CD4-positive, alpha-beta memory T cell (primary cell): ENCODE data around the gene SMIM23. TPM values are rescaled to one million over a fixed set of nuclear protein-coding genes. Genes with fewer than 3 reads are reported as not detected.

ENCODE experiments used
- CTCF ChIA-PET: fragments of 350-600 bp; sonication (Branson Sonifier 250); formaldehyde crosslinking; loops from one replicate; lab custom pipeline; 2021; ENCODE audit warnings: inconsistent platforms; ENCODE audit not compliant: partially characterized antibody; lab: Charles Lee
- POLR2A ChIA-PET: fragments of 350-600 bp; sonication (Branson Sonifier 250); formaldehyde crosslinking; loops from one replicate; lab custom pipeline; 2021; ENCODE audit not compliant: partially characterized antibody; lab: Charles Lee
- DNase-seq, 5 donors: peaks; one replicate each; pipeline versions ENCODE4 v3.0.0 to v3.0.0-alpha.2; 2020 to 2022; ENCODE audit warnings: mixed read lengths in 1 of 5
- H3K27ac ChIP-seq: one replicate; pipeline ENCODE4 v1.7.0; 2013; ENCODE audit warnings: low read depth, low read length
- H3K27me3 ChIP-seq: 2 replicates; pipeline ENCODE4 v1.7.0; 2013; ENCODE audit warnings: mild to moderate bottlenecking, low read length, moderate library complexity; ENCODE audit not compliant: insufficient read depth
- H3K36me3 ChIP-seq: 2 replicates; pipeline ENCODE4 v1.7.0; 2013; ENCODE audit warnings: mild to moderate bottlenecking, low read length, moderate library complexity; ENCODE audit not compliant: insufficient read depth
- H3K4me1 ChIP-seq: 2 replicates; pipeline ENCODE4 v1.7.0; 2013; ENCODE audit warnings: mild to moderate bottlenecking, low read length, moderate library complexity; ENCODE audit not compliant: insufficient read depth
- H3K4me3 ChIP-seq, 2 donors: one replicate each; pipeline ENCODE4 v1.7.0; 2013; ENCODE audit warnings: low read length in 2 of 2, mild to moderate bottlenecking in 1 of 2
- H3K9me3 ChIP-seq, 2 donors: one replicate each; pipeline ENCODE4 v1.7.0; 2013; ENCODE audit warnings: low read length in 2 of 2, control low read depth in 1 of 2; ENCODE audit not compliant: control insufficient read depth in 1 of 2
- H3K27ac Mint-ChIP-seq, 7 donors: one replicate each; pipeline ENCODE4 v1.8.0; 2020 to 2021; ENCODE audit warnings: mixed read lengths in 7 of 7, mild to moderate bottlenecking in 6 of 7, inconsistent platforms in 3 of 7, moderate library complexity in 3 of 7
- H3K27me3 Mint-ChIP-seq, 2 donors: one replicate each; pipeline ENCODE4 v1.8.0; 2020 to 2021; ENCODE audit warnings: mixed read lengths in 2 of 2
- H3K36me3 Mint-ChIP-seq, 2 donors: one replicate each; pipeline ENCODE4 v1.8.0; 2020 to 2021; ENCODE audit warnings: mixed read lengths in 2 of 2, inconsistent platforms in 1 of 2, mild to moderate bottlenecking in 1 of 2
- H3K4me1 Mint-ChIP-seq, 4 donors: one replicate each; pipeline ENCODE4 v1.8.0; 2020 to 2021; ENCODE audit warnings: mixed read lengths in 4 of 4, mild to moderate bottlenecking in 1 of 4
- H3K4me3 Mint-ChIP-seq, 8 donors: one replicate each; pipeline ENCODE4 v1.8.0; 2020 to 2021; ENCODE audit warnings: mixed read lengths in 8 of 8, mild to moderate bottlenecking in 7 of 8, moderate library complexity in 6 of 8, inconsistent platforms in 3 of 8
- H3K9me3 Mint-ChIP-seq, 8 donors: one replicate each; pipeline ENCODE4 v1.8.0; 2020 to 2021; ENCODE audit warnings: mixed read lengths in 8 of 8, mild to moderate bottlenecking in 5 of 8, inconsistent platforms in 3 of 8, moderate library complexity in 1 of 8
- intact Hi-C: fragments of 100-400 bp; cut with micrococcal nuclease; formaldehyde crosslinking; loops from one replicate; pipeline ENCODE4 v1.15.1; 2023
- polyA plus RNA-seq, 2 donors: library from polyadenylated mRNA; unstranded; fragments of 300-500 nt; fragmentation: Illumina TruSeq; gene quantifications; one replicate each; pipeline ENCODE4 v1.2.3, GENCODE V29; 2021
- total RNA-seq, 2 experiments: library from RNA; stranded (reverse); gene quantifications; one replicate each; pipeline ENCODE4 v1.2.3, GENCODE V29; 2021

The SMIM23 gene
- total and polyA plus RNA-seq, 4 experiments from 2014 or later = not detected

- CTCF ChIA-PET = no interaction called here
- POLR2A ChIA-PET = no interaction called here
- Histone ChIP-seq H3K36me3 (no peaks in the 10 kb centered on the region), H3K9me3 (no peaks in the 10 kb centered on the region), H3K27ac (no peak overlapping the region), H3K4me3 (no peak overlapping the region), H3K27me3 (no peaks in the 10 kb centered on the region), H3K4me1 (no peaks in the 10 kb centered on the region)
- intact Hi-C loops = no loop called here
- Mint-ChIP-seq H3K27me3 (peaks cover 2 to 7% of the 10 kb centered on the region in 2 donors), H3K4me3 (no peak overlapping the region), H3K27ac (no peak overlapping the region), H3K9me3 (peaks cover 0 to 4% (median 0%) of the 10 kb centered on the region in 8 donors), H3K36me3 (no peaks in the 10 kb centered on the region), H3K4me1 (peaks cover 0 to 2% (median under 1%) of the 10 kb centered on the region in 4 donors)
- no peak for DNase-seq
Measured at GRCh38 chr5:171745602-171746001, 40.0 kb upstream of the SMIM23 start.

- H3K36me3 Mint-ChIP-seq = no peaks in the 10 kb centered on the region
- Histone ChIP-seq H3K9me3 (no peaks in the 10 kb centered on the region), H3K36me3 (no peaks in the 10 kb centered on the region), H3K27ac (no peak overlapping the region), H3K4me3 (no peak overlapping the region), H3K4me1 (no peaks in the 10 kb centered on the region), H3K27me3 (no peaks in the 10 kb centered on the region)
- no peak overlapping the region for H3K27ac Mint-ChIP-seq
- intact Hi-C loops = no loop called here
- DNase-seq = no peak
- H3K27me3 Mint-ChIP-seq = peaks cover 2 to 9% of the 10 kb centered on the region in 2 donors
- ChIA-PET CTCF (interaction anchor here (1.0 kb wide), 1 partner anchor 11 kb away, joined by 3 read pairs; no protein-coding TSS in a partner anchor), POLR2A (no interaction called here)
- H3K9me3 Mint-ChIP-seq = peaks cover 0 to 4% (median 0%) of the 10 kb centered on the region in 8 donors
- no peak overlapping the region for H3K4me3 Mint-ChIP-seq
- H3K4me1 Mint-ChIP-seq = no peaks in the 10 kb centered on the region
Measured at GRCh38 chr5:171747061-171747859, 38.4 kb upstream of the SMIM23 start.

DNA sequence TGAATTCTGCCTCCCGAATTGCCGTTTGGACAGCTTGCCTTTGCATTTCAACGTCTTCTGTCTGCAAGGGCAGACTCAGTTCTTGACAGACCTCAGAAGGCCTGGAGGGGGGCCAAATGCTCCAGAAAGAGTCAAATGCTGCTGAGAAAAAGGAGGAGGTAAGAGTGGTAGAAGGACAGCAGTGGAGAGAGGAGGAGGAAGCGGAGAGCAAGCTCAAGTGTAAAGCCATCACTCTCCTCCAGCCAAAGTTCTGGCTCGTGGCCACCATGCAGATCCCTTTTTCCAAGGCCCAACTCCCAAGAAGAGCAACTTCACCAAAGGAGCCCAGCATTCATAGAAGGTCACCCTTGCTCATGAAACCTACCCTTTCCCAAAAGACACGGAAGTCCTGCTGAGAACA lies 36.9 kb upstream of the SMIM23 start:
- DNase-seq = no peak
- H3K27me3 ChIP-seq = no peaks in the 10 kb centered on the region
- Mint-ChIP-seq H3K9me3 (peaks cover 0 to 3% (median 0%) of the 10 kb centered on the region in 8 donors), H3K4me3 (no peak overlapping the region), H3K27me3 (peaks cover 0 to 5% of the 10 kb centered on the region in 2 donors), H3K36me3 (no peaks in the 10 kb centered on the region), H3K27ac (no peak overlapping the region), H3K4me1 (no peaks in the 10 kb centered on the region)
- no peak overlapping the region for H3K27ac ChIP-seq
- no peak overlapping the region for H3K4me3 ChIP-seq
- H3K9me3 ChIP-seq = no peaks in the 10 kb centered on the region
- H3K4me1 ChIP-seq = no peaks in the 10 kb centered on the region
- POLR2A ChIA-PET = no interaction called here
- intact Hi-C loops = no loop called here
- no peaks in the 10 kb centered on the region for H3K36me3 ChIP-seq
- CTCF ChIA-PET = no interaction called here

DNA sequence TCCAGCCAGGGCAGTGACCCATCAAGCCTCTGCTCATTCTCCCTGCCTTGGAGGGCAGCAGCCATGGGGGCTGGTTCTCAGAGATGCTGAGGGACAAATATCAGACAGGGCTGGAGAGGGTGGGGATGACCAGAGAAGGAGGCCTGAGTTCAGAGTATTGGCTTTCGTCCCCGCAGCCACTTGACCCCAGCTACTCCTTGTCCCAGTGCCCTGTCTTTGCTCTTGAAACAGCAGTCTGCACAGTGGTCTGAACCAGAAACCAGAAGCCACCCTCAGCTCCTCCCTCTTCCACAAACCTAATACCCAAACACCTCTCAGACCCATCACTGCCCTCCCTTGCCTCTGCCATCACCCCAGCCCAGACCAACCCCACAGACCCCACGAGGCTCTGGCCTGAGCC lies 36.3 kb upstream of the SMIM23 start:
- H3K4me1 ChIP-seq = no peaks in the 10 kb centered on the region
- no peak overlapping the region for H3K4me3 Mint-ChIP-seq
- intact Hi-C loops = no loop called here

GRCh38 chr5:171750311-171750788 lies 35.3 kb upstream of the SMIM23 start:
- Histone ChIP-seq H3K9me3 (no peaks in the 10 kb centered on the region), H3K4me1 (no peaks in the 10 kb centered on the region), H3K4me3 (no peak overlapping the region), H3K36me3 (no peaks in the 10 kb centered on the region), H3K27me3 (no peaks in the 10 kb centered on the region), H3K27ac (no peak overlapping the region)
- ChIA-PET CTCF (no interaction called here), POLR2A (no interaction called here)
- Mint-ChIP-seq H3K27me3 (peaks cover 0 to 3% of the 10 kb centered on the region in 2 donors), H3K36me3 (no peaks in the 10 kb centered on the region), H3K27ac (no peak overlapping the region), H3K9me3 (no peaks in the 10 kb centered on the region), H3K4me3 (no peak overlapping the region), H3K4me1 (no peaks in the 10 kb centered on the region)
- DNase-seq = no peak
- intact Hi-C loops = no loop called here

More for the DNA sequence above, 36.3 kb upstream of the SMIM23 start:
- Histone ChIP-seq H3K27ac (no peak overlapping the region), H3K4me3 (no peak overlapping the region), H3K27me3 (no peaks in the 10 kb centered on the region), H3K9me3 (no peaks in the 10 kb centered on the region), H3K36me3 (no peaks in the 10 kb centered on the region)
- H3K4me1 Mint-ChIP-seq = no peaks in the 10 kb centered on the region
- DNase-seq = no peak
- POLR2A ChIA-PET = no interaction called here
- no peaks in the 10 kb centered on the region for H3K36me3 Mint-ChIP-seq
- CTCF ChIA-PET = no interaction called here
- peak overlapping the region in 1 of 7 donors; percentile 26 for H3K27ac Mint-ChIP-seq
- H3K27me3 Mint-ChIP-seq = peaks cover 0 to 2% of the 10 kb centered on the region in 2 donors
- H3K9me3 Mint-ChIP-seq = no peaks in the 10 kb centered on the region

DNA sequence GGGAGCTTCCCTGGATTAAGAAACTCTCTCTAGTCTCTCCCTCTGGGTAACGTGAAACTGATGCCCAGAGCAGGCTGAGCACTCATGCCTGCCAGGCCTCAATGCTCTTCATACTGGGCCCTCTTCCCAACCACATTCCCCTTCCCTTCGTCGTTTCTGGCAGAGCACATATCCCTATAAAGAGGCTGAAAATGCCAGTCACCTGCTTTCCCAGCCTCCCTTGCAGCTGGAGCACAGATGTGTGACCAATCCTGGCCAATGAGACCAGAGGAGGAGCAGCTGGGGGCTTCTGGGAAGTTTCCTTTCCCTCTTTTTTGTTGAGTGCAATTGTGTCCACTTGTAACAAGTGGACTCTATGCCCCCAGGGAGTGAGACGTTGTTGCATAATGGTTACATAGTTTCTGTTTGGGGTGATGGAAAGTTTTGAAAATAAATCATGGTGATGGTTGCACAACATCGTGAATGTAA lies 30.2 kb upstream of the SMIM23 start:
- CTCF ChIA-PET = no interaction called here
- no peaks in the 10 kb centered on the region for H3K4me1 Mint-ChIP-seq
- H3K4me3 Mint-ChIP-seq = no peak overlapping the region
- H3K27ac Mint-ChIP-seq = no peak overlapping the region
- peaks cover 0 to 10% (median 3%) of the 10 kb centered on the region in 8 donors for H3K9me3 Mint-ChIP-seq
- H3K4me1 ChIP-seq = no peaks in the 10 kb centered on the region
- H3K27me3 ChIP-seq = no peaks in the 10 kb centered on the region
- peaks cover 0 to 7% of the 10 kb centered on the region in 2 donors for H3K27me3 Mint-ChIP-seq
- intact Hi-C loops = no loop called here
- no peak overlapping the region for H3K4me3 ChIP-seq
- POLR2A ChIA-PET = no interaction called here
- no peaks in the 10 kb centered on the region for H3K9me3 ChIP-seq
- no peaks in the 10 kb centered on the region for H3K36me3 ChIP-seq
- no peak overlapping the region for H3K27ac ChIP-seq
- DNase-seq = no peak
- no peaks in the 10 kb centered on the region for H3K36me3 Mint-ChIP-seq

DNA sequence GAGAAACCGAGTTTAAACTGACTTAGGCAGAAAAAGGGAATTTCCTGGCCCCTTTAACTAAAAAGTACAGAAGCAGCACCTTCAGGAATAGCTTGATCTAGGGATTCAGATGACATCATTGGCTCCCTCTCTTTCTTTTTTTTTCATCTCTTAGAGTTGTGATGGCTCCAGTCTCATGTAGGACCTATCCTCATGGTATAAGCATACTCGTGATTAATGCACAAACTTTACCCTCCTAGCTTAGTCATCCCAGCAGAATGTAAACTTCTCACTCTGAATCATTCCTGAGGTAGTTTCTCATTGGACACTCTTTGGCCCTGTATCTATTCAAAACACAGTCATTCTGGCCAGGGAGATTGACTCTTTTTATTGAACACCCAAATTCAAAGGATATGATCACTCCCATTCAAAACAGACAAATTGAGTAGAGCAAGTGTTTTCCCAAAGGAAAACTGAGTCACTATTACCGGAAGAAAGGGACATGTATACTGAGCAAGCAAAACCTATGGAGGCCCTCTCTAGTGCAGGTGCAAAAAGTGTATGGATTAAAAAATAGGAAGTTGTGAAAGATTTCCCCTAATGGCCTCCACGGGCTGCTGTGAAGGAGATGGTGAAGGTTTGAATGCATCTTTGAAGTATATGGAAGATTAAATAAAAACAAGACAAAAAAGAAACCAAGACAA lies 27.6 kb upstream of the SMIM23 start:
- Histone ChIP-seq H3K36me3 (no peaks in the 10 kb centered on the region), H3K27me3 (no peaks in the 10 kb centered on the region), H3K9me3 (no peaks in the 10 kb centered on the region), H3K4me1 (no peaks in the 10 kb centered on the region), H3K27ac (no peak overlapping the region), H3K4me3 (no peak overlapping the region)
- no peaks in the 10 kb centered on the region for H3K36me3 Mint-ChIP-seq
- no peak overlapping the region for H3K27ac Mint-ChIP-seq
- H3K4me1 Mint-ChIP-seq = no peaks in the 10 kb centered on the region
- peaks cover 0 to 5% of the 10 kb centered on the region in 2 donors for H3K27me3 Mint-ChIP-seq
- peaks cover 0 to 10% (median 4%) of the 10 kb centered on the region in 8 donors for H3K9me3 Mint-ChIP-seq
- ChIA-PET POLR2A (no interaction called here), CTCF (interaction anchor here (1.0 kb wide), 1 partner anchor 11 kb away, joined by 3 read pairs; no protein-coding TSS in a partner anchor)
- no peak for DNase-seq
- H3K4me3 Mint-ChIP-seq = no peak overlapping the region
- intact Hi-C loops = no loop called here
